ENCODE measurements around the gene UQCRC1.
"Not testable (repeated sequence)": the region's sequence is repeated elsewhere in the genome, so short reads cannot be mapped to it uniquely, and the experiment has no call there.

Gene UQCRC1

DNA sequence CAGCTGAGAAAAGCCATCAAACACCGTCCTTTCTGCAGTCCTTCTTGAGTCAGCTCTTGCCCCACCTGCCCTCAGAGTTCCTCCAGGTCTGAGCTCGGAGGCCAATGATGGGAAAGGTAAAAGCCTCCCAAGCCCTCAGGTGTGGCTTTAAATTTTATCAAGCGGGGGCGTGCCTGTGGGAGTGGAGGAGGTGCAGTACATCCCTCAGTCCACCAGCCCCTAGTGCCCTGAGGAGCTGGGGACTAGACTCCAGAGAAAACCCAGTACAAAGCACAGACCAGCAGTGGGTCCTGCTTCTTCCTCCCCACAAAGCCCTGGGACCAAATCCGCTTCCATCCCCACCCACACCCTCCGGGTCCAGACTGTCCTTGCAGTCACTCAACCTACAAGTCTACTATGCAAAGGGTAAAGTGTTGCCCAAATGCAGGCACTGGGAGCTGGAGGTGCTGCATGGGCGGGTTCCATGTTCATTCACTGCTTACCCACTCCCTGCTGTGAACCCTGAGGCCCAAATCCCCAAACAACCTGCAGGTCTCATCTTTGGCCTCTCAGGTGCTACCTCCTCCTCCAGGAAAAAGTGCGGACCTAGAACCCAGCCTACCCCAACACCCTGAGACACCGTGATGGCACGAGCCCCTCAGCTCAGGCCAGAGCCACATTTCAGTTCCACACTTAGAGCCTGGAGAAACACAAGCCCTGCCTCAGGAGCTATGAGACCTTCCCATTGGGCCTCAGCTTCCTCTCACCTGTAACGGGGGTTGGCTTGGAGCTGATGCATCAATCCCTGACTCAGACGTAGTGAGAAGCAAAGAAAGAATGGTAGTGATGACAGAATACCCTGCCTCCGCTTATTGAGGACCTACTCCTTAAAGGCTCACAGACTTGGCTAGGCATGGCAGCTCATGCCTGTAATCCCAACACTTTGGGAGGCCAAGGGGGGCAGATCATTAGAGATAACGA is 55.3 kb downstream of the UQCRC1 start:
- no peak overlapping the region for H3K27ac ChIP-seq (ENCODE audit: low read depth, low read length)
- no peak for TF ChIP-seq EZH2phosphoT487 (IDR thresholded peaks at IDR 0.05; ENCODE audit: borderline replicate concordance, low read length)
- TF ChIP-seq, protein P1, sequence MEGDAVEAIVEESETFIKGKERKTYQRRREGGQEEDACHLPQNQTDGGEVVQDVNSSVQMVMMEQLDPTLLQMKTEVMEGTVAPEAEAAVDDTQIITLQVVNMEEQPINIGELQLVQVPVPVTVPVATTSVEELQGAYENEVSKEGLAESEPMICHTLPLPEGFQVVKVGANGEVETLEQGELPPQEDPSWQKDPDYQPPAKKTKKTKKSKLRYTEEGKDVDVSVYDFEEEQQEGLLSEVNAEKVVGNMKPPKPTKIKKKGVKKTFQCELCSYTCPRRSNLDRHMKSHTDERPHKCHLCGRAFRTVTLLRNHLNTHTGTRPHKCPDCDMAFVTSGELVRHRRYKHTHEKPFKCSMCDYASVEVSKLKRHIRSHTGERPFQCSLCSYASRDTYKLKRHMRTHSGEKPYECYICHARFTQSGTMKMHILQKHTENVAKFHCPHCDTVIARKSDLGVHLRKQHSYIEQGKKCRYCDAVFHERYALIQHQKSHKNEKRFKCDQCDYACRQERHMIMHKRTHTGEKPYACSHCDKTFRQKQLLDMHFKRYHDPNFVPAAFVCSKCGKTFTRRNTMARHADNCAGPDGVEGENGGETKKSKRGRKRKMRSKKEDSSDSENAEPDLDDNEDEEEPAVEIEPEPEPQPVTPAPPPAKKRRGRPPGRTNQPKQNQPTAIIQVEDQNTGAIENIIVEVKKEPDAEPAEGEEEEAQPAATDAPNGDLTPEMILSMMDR (IDR thresholded peaks at IDR 0.05; ENCODE audit: low read depth, low read length, poor library complexity, severe bottlenecking): no peak
- H3K9me3 ChIP-seq (ENCODE audit: control insufficient read depth, insufficient read depth, low read length): no peaks in the 10 kb centered on the region
- peak overlapping the region; percentile 76 for H3K4me3 ChIP-seq (ENCODE audit: low read length)
- H3K9me2 ChIP-seq (replicated peaks; ENCODE audit: control insufficient read depth, low read length): no peaks in the 10 kb centered on the region
- 0 out of 2 replicates have a peak, but pooled peaks cover 3% of the 10 kb centered on the region for H4K20me1 ChIP-seq (ENCODE audit: control insufficient read depth, insufficient read depth, low read depth, low read length)
- peaks cover 7% of the 10 kb centered on the region; the same call in 1 of the 2 replicates for H3F3A ChIP-seq (ENCODE audit: control insufficient read depth, insufficient read depth)
- H3K27me3 ChIP-seq (ENCODE audit: control insufficient read depth, low read length): no peaks in the 10 kb centered on the region
- peak overlapping the region; percentile 84 for H3K4me2 ChIP-seq (ENCODE audit: low read length)
- H3K79me2 ChIP-seq (ENCODE audit: control insufficient read depth, low read length): peaks cover 36% of the 10 kb centered on the region
- peaks cover 50% of the 10 kb centered on the region for H3K4me1 ChIP-seq (ENCODE audit: control insufficient read depth, low read length)
- H3K36me3 ChIP-seq (ENCODE audit: control insufficient read depth, low read length): peaks cover 45% of the 10 kb centered on the region

DNA sequence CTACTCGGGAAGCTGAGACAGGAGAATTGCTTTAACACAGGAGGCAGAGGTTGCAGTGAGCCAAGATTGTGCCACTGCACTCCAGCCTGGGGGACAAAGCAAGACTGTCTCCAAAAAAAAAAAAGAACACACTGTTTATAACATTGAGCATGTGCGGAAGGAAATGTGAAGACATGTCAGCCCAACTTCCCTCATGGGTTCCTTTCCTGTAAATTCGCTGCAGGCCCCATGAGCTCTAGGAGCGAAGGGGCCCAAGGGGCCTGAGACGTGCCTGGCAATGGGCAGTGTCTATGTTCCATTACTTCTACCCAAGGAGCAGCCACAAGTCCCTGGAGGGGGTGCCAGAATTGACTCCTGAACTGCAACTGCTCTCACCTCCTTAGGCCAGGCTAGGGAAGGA is 56.1 kb downstream of the UQCRC1 start:
- peaks cover 36% of the 10 kb centered on the region for H3K79me2 ChIP-seq (ENCODE audit: control insufficient read depth, low read length)
- no peak overlapping the region for H3K4me3 ChIP-seq (ENCODE audit: low read length)
- H3K36me3 ChIP-seq (ENCODE audit: control insufficient read depth, low read length): peaks cover 53% of the 10 kb centered on the region
- no peaks in the 10 kb centered on the region for H3K9me2 ChIP-seq (replicated peaks; ENCODE audit: control insufficient read depth, low read length)
- H3K9me3 ChIP-seq (ENCODE audit: control insufficient read depth, insufficient read depth, low read length): no peaks in the 10 kb centered on the region
- H3K4me2 ChIP-seq (ENCODE audit: low read length): peak overlapping the region; percentile 22; the same call in 1 of the 2 replicates
- TF ChIP-seq EZH2phosphoT487 (IDR thresholded peaks at IDR 0.05; ENCODE audit: borderline replicate concordance, low read length): no peak
- TF ChIP-seq, protein P1 (IDR thresholded peaks at IDR 0.05; ENCODE audit: low read depth, low read length, poor library complexity, severe bottlenecking): no peak
- H3F3A ChIP-seq (ENCODE audit: control insufficient read depth, insufficient read depth): peaks cover 7% of the 10 kb centered on the region; the same call in 1 of the 2 replicates
- H3K4me1 ChIP-seq (ENCODE audit: control insufficient read depth, low read length): peaks cover 43% of the 10 kb centered on the region
- no peak overlapping the region for H3K27ac ChIP-seq (ENCODE audit: low read depth, low read length)
- 0 out of 2 replicates have a peak, but pooled peaks cover 3% of the 10 kb centered on the region for H4K20me1 ChIP-seq (ENCODE audit: control insufficient read depth, insufficient read depth, low read depth, low read length)
- H3K27me3 ChIP-seq (ENCODE audit: control insufficient read depth, low read length): no peaks in the 10 kb centered on the region

DNA sequence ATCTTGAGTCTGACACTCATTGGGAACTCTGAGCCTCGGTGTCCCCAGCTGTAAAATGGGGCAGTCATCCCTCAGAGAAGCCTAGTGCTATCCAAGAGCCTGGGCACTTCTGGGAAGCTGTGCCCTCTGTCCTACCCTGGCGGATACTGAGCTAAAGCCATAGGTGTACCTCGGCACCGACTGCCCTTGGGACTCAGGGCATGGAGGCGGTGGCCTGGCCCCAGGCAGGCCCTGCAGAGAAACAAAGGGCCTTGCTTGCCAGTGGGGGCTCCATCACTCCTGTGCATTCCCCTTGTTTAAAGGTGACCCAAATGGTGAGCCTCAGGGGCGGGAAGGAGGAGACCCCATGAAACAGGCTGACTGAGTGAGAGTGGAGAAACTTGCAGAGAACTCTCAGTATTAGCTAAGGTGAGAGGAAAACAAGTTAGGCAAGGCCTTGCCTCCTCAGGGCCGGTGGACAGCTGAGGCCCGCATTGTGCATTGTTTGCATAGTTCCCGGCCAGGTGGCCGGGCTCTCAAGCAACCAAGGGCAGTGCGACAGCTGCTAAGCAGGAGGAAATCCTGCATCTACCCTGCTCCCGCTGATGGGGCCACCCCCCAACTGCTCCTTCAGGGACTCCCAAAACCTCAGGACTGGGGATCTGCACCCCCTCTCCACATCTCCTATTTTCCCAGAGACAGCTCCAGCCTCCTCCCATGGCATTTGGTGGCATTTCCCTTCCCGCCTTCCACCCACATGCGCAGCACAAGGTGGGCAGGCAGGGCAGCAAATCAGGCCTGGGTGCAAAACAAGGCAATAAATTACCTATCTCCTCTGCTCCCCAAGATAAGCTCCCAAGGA is 57.1 kb downstream of the UQCRC1 start:
- Histone ChIP-seq H3K4me3 (ENCODE audit: low read length) (no peak overlapping the region), H3K9me3 (ENCODE audit: control insufficient read depth, insufficient read depth, low read length) (no peaks in the 10 kb centered on the region), H3F3A (ENCODE audit: control insufficient read depth, insufficient read depth) (peaks cover 3% of the 10 kb centered on the region; the same call in 1 of the 2 replicates), H3K27ac (ENCODE audit: low read depth, low read length) (no peak overlapping the region), H3K9me2 (replicated peaks; ENCODE audit: control insufficient read depth, low read length) (no peaks in the 10 kb centered on the region), H4K20me1 (ENCODE audit: control insufficient read depth, insufficient read depth, low read depth, low read length) (0 out of 2 replicates have a peak, but pooled peaks cover 3% of the 10 kb centered on the region), H3K36me3 (ENCODE audit: control insufficient read depth, low read length) (peaks cover 61% of the 10 kb centered on the region), H3K4me2 (ENCODE audit: low read length) (no peak overlapping the region), H3K79me2 (ENCODE audit: control insufficient read depth, low read length) (peaks cover 36% of the 10 kb centered on the region), H3K27me3 (ENCODE audit: control insufficient read depth, low read length) (no peaks in the 10 kb centered on the region), H3K4me1 (ENCODE audit: control insufficient read depth, low read length) (peaks cover 33% of the 10 kb centered on the region)
- TF ChIP-seq EZH2phosphoT487 (IDR thresholded peaks at IDR 0.05; ENCODE audit: borderline replicate concordance, low read length): no peak
- TF ChIP-seq, protein P1 (IDR thresholded peaks at IDR 0.05; ENCODE audit: low read depth, low read length, poor library complexity, severe bottlenecking): no peak

DNA sequence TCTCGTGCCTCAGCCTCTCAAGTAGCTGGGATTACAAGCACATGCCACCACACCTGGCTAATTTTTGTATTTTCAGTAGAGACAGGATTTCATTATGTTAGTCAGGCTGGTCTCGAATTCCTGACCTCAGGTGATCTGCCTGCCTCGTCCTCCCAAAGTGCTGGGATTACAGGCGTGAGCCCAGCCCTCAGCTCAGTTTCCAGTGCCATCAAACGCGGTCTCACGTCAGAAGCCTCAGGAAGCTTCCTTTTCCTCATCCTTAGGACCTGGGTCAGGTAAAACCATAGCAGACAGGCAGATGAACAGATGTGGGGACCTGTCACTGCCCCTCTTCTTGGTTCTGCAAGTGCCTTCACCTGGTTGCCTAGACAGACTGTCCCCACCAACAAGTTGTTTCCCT is 57.8 kb downstream of the UQCRC1 start:
- peaks cover 30% of the 10 kb centered on the region for H3K4me1 ChIP-seq (ENCODE audit: control insufficient read depth, low read length)
- peaks cover 68% of the 10 kb centered on the region for H3K36me3 ChIP-seq (ENCODE audit: control insufficient read depth, low read length)
- peaks cover 36% of the 10 kb centered on the region for H3K79me2 ChIP-seq (ENCODE audit: control insufficient read depth, low read length)
- not testable (repeated sequence) for H3K9me2 ChIP-seq (replicated peaks; ENCODE audit: control insufficient read depth, low read length); H3F3A ChIP-seq (ENCODE audit: control insufficient read depth, insufficient read depth); H3K4me3 ChIP-seq (ENCODE audit: low read length); H3K27ac ChIP-seq (ENCODE audit: low read depth, low read length); H4K20me1 ChIP-seq (ENCODE audit: control insufficient read depth, insufficient read depth, low read depth, low read length); H3K4me2 ChIP-seq (ENCODE audit: low read length); H3K9me3 ChIP-seq (ENCODE audit: control insufficient read depth, insufficient read depth, low read length); H3K27me3 ChIP-seq (ENCODE audit: control insufficient read depth, low read length)
